AG04449 (cell line): Measurements from ENCODE around the gene BOK.

ENCODE experiments used
- CTCF ChIA-PET: fragments of 350-600 bp; formaldehyde crosslinking; extraction: SDS; loops from one replicate; lab custom pipeline; 2021; ENCODE audit warnings: antibody characterized with exemption; lab: Yijun Ruan, JAX
- POLR2A ChIA-PET: fragments of 400-600, 350-600 bp; formaldehyde crosslinking; extraction: SDS; loops from one replicate; lab custom pipeline; 2020; ENCODE audit warnings: antibody characterized with exemption, inconsistent platforms; lab: Yijun Ruan, JAX
- DNase-seq: peaks from one replicate; pipeline ENCODE4 v3.0.0-alpha.2; 2010; ENCODE audit warnings: low read depth, low spot score
- H3K4me3 ChIP-seq: 2 replicates; pipeline ENCODE4 v1.5.1; 2011; ENCODE audit warnings: low read depth, mild to moderate bottlenecking, control low read depth, low read length
- TF ChIP-seq, protein P1 (sequence below): IDR thresholded peaks from one replicate; pipeline ENCODE4 v1.5.1; 2011; ENCODE audit warnings: mild to moderate bottlenecking, moderate library complexity, low read length, control low read depth, inconsistent platforms; ENCODE audit not compliant: insufficient read depth; ENCODE audit errors: missing control alignments

The BOK gene

DNA sequence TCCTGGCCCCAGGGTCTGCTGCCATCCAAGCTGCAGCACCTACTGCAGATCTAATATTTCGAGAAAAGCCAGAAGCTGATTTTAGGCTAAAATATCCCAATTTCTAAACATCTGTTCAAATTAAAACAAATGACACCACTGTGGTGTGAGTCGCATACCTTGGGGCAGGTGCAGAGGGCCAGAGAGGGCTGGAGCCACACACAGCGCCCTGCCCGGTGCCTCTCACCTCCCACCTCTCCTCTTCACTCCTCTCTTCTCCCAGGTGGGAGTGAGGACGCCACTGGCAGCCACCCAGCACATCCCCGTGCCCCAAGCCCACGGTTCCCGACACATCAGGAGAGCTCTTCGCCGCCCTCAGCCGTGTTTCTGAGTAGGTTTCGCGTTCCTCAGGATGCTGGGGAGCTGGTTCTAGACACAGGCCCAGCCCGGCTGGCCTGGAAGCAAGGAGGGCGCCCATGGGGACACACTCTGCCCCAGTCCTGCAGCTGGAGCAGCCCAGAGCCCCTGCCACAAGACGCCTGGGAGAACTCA lies 57.0 kb downstream of the BOK start:
- no peak for DNase-seq
- ChIA-PET POLR2A (no interaction called here), CTCF (no interaction called here)
- TF ChIP-seq, protein P1, sequence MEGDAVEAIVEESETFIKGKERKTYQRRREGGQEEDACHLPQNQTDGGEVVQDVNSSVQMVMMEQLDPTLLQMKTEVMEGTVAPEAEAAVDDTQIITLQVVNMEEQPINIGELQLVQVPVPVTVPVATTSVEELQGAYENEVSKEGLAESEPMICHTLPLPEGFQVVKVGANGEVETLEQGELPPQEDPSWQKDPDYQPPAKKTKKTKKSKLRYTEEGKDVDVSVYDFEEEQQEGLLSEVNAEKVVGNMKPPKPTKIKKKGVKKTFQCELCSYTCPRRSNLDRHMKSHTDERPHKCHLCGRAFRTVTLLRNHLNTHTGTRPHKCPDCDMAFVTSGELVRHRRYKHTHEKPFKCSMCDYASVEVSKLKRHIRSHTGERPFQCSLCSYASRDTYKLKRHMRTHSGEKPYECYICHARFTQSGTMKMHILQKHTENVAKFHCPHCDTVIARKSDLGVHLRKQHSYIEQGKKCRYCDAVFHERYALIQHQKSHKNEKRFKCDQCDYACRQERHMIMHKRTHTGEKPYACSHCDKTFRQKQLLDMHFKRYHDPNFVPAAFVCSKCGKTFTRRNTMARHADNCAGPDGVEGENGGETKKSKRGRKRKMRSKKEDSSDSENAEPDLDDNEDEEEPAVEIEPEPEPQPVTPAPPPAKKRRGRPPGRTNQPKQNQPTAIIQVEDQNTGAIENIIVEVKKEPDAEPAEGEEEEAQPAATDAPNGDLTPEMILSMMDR: no peak
- H3K4me3 ChIP-seq: no peak overlapping the region

- ChIA-PET CTCF (interaction anchor here (0.7 kb wide), 1 partner anchor 10 kb away, joined by 3 read pairs; no protein-coding TSS in a partner anchor), POLR2A (no interaction called here)
- no peak for DNase-seq
- no peak overlapping the region for H3K4me3 ChIP-seq
- TF ChIP-seq, protein P1: no peak
These were observed 57.9 kb downstream of the BOK start for GRCh38 chr2:241616168-241617125.

DNA sequence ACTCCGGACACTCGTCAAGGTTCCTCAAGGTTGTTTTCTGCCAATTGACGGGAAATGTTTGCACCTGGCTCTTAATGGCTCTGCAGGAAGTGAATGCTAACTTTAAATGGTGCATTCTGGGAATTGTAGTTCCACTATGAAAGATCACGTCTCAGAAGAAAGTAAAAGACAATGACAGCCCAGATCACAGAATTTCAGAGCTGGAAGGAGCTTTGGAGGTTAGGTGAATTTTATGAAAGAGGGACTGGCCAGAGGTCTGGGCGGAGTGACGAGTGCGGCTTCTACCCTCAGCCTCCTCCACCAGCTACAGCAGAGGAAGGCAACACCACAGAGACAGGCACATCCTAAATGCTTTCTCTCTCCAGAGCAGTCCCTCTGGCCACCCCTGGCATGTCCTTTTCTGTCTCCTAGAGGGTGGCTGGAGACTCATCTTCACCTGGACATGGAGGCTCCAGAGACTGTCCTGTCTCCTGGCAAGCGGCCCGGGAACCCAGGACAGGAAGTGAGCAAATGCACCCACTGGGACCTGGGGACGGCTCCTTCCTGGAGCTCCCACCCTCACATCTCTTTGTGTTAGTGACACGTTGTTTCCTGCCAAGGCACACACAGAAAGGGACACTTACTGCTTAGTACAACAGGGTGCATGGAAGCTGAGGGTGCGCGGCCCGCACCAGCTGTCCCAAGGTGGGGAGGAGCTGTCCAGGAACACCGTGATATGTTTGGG lies 59.0 kb downstream of the BOK start:
- no peak for DNase-seq
- POLR2A ChIA-PET: no interaction called here

DNA sequence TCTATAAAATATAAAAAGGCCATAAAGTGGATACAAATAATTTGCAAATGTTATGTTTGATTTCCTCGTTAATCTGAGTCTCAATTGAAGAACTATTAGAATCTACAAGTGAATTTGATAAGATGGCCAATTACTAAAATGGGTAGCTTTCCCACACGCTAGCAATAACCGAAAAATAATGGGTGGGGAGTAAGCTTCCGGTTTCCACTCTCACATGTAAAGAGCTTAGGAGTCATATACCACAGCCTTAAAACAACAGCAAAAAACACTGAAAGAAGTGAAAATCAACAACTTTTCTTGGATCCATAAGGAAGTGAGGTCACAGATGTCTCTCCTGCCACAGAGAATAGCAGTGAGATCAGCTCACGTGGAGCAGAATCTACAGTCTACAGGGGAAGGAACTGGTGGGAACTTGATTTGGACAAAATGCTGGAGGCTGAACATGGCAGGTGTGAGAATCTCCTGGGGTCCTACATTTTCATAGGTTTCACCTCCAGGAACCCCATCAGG lies 59.8 kb downstream of the BOK start:
- TF ChIP-seq, protein P1: no peak
- ChIA-PET POLR2A (no interaction called here), CTCF (interaction anchor here (0.7 kb wide), 1 partner anchor 8 kb away, joined by 4 read pairs; no protein-coding TSS in a partner anchor)
- DNase-seq: no peak
- H3K4me3 ChIP-seq: no peak overlapping the region

More for the DNA sequence above, 59.0 kb downstream of the BOK start:
- no peak overlapping the region for H3K4me3 ChIP-seq
- CTCF ChIA-PET: interaction anchor here (0.7 kb wide), 1 partner anchor 7 kb away, joined by 4 read pairs; no protein-coding TSS in a partner anchor
- TF ChIP-seq, protein P1: no peak

GRCh38 chr2:241618829-241619228 lies 60.3 kb downstream of the BOK start:
- DNase-seq: no peak
- CTCF ChIA-PET: no interaction called here
- POLR2A ChIA-PET: no interaction called here
- no peak overlapping the region for H3K4me3 ChIP-seq
- TF ChIP-seq, protein P1: no peak
